Endothelial cell of umbilical vein (primary cell): ENCODE data around the gene EDAR. TPM values are rescaled to one million over a fixed set of nuclear protein-coding genes. Genes with fewer than 3 reads are reported as not detected.

Source experiments
- BruUV-seq: library from RNA; stranded (reverse); fragments of 400-500 nt; replicated peaks from 2 replicates; lab custom pipeline; 2021; lab: Mats Ljungman, UMichigan
- CTCF ChIA-PET: fragments of 300-600, 350-600 bp; sonication (Branson Sonifier 250); formaldehyde crosslinking; loops from one replicate; lab custom pipeline; 2021; ENCODE audit warnings: antibody characterized with exemption, inconsistent platforms; lab: Charles Lee
- POLR2A ChIA-PET: fragments of 300-600, 350-600 bp; sonication (Branson Sonifier 250); formaldehyde crosslinking; loops from one replicate; lab custom pipeline; 2021; ENCODE audit warnings: antibody characterized with exemption, inconsistent platforms; lab: Charles Lee
- DNase-seq: peaks from one replicate; pipeline ENCODE4 v3.0.0-alpha.2; 2011; ENCODE audit warnings: low read depth, low spot score
- FAIRE-seq: peaks from 2 replicates; lab custom pipeline; 2011; peaks lifted over from hg19 to GRCh38; lab: Jason Lieb, UNC
- H2AFZ ChIP-seq: 2 replicates; pipeline ENCODE4 v1.6.0; 2012; ENCODE audit warnings: low read depth, low read length, control low read depth, inconsistent platforms
- H3K27ac ChIP-seq: 2 replicates; pipeline ENCODE4 v1.5.1; 2011; ENCODE audit warnings: low read depth, mild to moderate bottlenecking, control low read depth, low read length, moderate library complexity; ENCODE audit not compliant: insufficient read depth
- H3K27me3 ChIP-seq, 2 experiments: 2 replicates each; pipeline versions ENCODE4 v1.6.0 to v1.6.1; 2011; ENCODE audit warnings: low read length in 2 of 2, mixed read lengths in 1 of 2; ENCODE audit not compliant: control insufficient read depth in 2 of 2, insufficient read depth in 2 of 2
- H3K36me3 ChIP-seq, 2 experiments: 2 replicates in 1 of 2; 3 replicates in 1 of 2; pipeline ENCODE4 v1.5.1; 2011; ENCODE audit warnings: low read length in 2 of 2, mild to moderate bottlenecking in 1 of 2, moderate library complexity in 1 of 2; ENCODE audit not compliant: control insufficient read depth in 2 of 2, insufficient read depth in 2 of 2; ENCODE audit errors: extremely low read depth in 1 of 2
- H3K4me1 ChIP-seq: 3 replicates; pipeline ENCODE4 v1.5.1; 2011; ENCODE audit warnings: mild to moderate bottlenecking, low read length; ENCODE audit not compliant: control insufficient read depth, insufficient read depth; ENCODE audit errors: extremely low read depth
- H3K4me2 ChIP-seq: 2 replicates; pipeline ENCODE4 v1.6.1; 2011; ENCODE audit warnings: low read length, control low read depth, mixed read lengths; ENCODE audit not compliant: insufficient read depth
- H3K4me3 ChIP-seq, 3 experiments: fragments of 200-600 bp in 1 of 3; sonication (generic), shearing (Covaris generic) in 1 of 3; replicated peaks in 1 of 3; 2 replicates each; pipeline ENCODE4 v1.5.1; 2011 to 2016; ENCODE audit warnings: control low read depth in 3 of 3, low read length in 3 of 3, mild to moderate bottlenecking in 2 of 3, inconsistent platforms in 1 of 3, low read depth in 1 of 3, moderate library complexity in 1 of 3; ENCODE audit not compliant: insufficient read depth in 1 of 3
- H3K79me2 ChIP-seq: 2 replicates; pipeline ENCODE4 v1.6.0; 2012; ENCODE audit warnings: low read length, inconsistent platforms; ENCODE audit not compliant: control insufficient read depth, insufficient read depth
- H3K9ac ChIP-seq: replicated peaks from 2 replicates; pipeline ENCODE3; 2011; ENCODE audit warnings: low read length, control low read depth; ENCODE audit not compliant: insufficient read depth; ENCODE audit errors: extremely low read depth
- H3K9me1 ChIP-seq: replicated peaks from 3 replicates; pipeline ENCODE4 v1.6.0; 2011; ENCODE audit warnings: mild to moderate bottlenecking, low read length; ENCODE audit not compliant: control insufficient read depth, insufficient read depth; ENCODE audit errors: extremely low read depth
- H3K9me3 ChIP-seq: replicated peaks from 2 replicates; pipeline ENCODE4 v1.5.1; 2012; ENCODE audit warnings: low read length, inconsistent platforms; ENCODE audit not compliant: control insufficient read depth, insufficient read depth
- H4K20me1 ChIP-seq: replicated peaks from 2 replicates; pipeline ENCODE3; 2011; ENCODE audit warnings: mild to moderate bottlenecking, low read length; ENCODE audit not compliant: control insufficient read depth, insufficient read depth; ENCODE audit errors: extremely low read depth
- EZH2 ChIP-seq: IDR thresholded peaks from 2 replicates; pipeline ENCODE4 v1.6.1; 2012; ENCODE audit warnings: borderline replicate concordance, low read depth, mild to moderate bottlenecking, moderate library complexity, low read length, inconsistent platforms; ENCODE audit not compliant: severe bottlenecking
- FOS ChIP-seq: IDR thresholded peaks from 2 replicates; pipeline ENCODE4 v1.6.1; 2011; ENCODE audit warnings: mild to moderate bottlenecking, low read length, moderate library complexity, borderline replicate concordance; ENCODE audit not compliant: insufficient read depth
- GATA2 ChIP-seq: IDR thresholded peaks from 2 replicates; pipeline ENCODE4 v1.7.0; 2011; ENCODE audit warnings: low read depth, mild to moderate bottlenecking, moderate library complexity, mixed read lengths, low read length; ENCODE audit not compliant: insufficient read length, insufficient read depth
- JUN ChIP-seq: IDR thresholded peaks from 2 replicates; pipeline ENCODE4 v1.6.1; 2011; ENCODE audit warnings: borderline replicate concordance, low read depth; ENCODE audit not compliant: insufficient read length, insufficient read depth
- MAX ChIP-seq: IDR thresholded peaks from 2 replicates; pipeline ENCODE4 v1.6.1; 2011; ENCODE audit not compliant: insufficient read depth, insufficient read length
- POLR2A ChIP-seq: IDR thresholded peaks from 2 replicates; pipeline ENCODE4 v1.6.1; 2012; ENCODE audit warnings: low read depth, mild to moderate bottlenecking, control low read depth, low read length
- dilution Hi-C: fragments of 300-500 bp; cut with MboI; formaldehyde crosslinking; loops from one replicate; pipeline ENCODE4 v1.15.0; 2019; ENCODE audit warnings: low sequenced_read_pairs; ENCODE audit not compliant: extremely low pct_ligation_motif_present
- intact Hi-C: fragments of 100-400 bp; cut with micrococcal nuclease; formaldehyde crosslinking; loops from one replicate; pipeline ENCODE4 v1.10.0; 2022
- polyA plus RNA-seq, 4 experiments: library from polyadenylated mRNA; depleted of rRNA in 3 of 4; stranded (reverse) in 3 of 4; unstranded in 1 of 4; fragments of >200 nt; gene quantifications; 2 replicates each; pipeline versions ENCODE4 v1.2.1 to v1.2.3, GENCODE V29; 2011 to 2012; ENCODE audit warnings: missing spikeins in 1 of 4
- total RNA-seq: library from RNA; stranded (reverse); gene quantifications from 2 replicates; pipeline ENCODE4 v1.2.3, GENCODE V29; 2021

Gene EDAR
- total and polyA plus RNA-seq, 2 donors (not counting 3 experiments of a cell fraction or from before 2014, with no cell fraction given): not detected

GRCh38 chr2:109001201-109001600 is 12.2 kb upstream of the EDAR start:
- no peaks in the 10 kb centered on the region for H3K79me2 ChIP-seq
- no peaks in the 10 kb centered on the region for H3K36me3 ChIP-seq
- no TSS peak for BruUV-seq
- peaks cover 0 to 2% of the 10 kb centered on the region in 2 experiments for H3K27me3 ChIP-seq
- dilution Hi-C loops (no loop called here), intact Hi-C loops (no loop called here)
- H2AFZ ChIP-seq: no peak overlapping the region
- no peak for DNase-seq
- no peaks in the 10 kb centered on the region for H3K9me3 ChIP-seq
- no peak for TF ChIP-seq POLR2A
- no peak for TF ChIP-seq EZH2
- TF ChIP-seq MAX: no peak
- no peak for TF ChIP-seq JUN
- CTCF ChIA-PET: interaction anchor here (0.6 to 1.8 kb wide), 12 partner anchors 7 to 395 kb away, joined by 3 to 6 read pairs (median 3); partner anchors contain the start of gene EDAR
- H3K9me1 ChIP-seq: no peaks in the 10 kb centered on the region
- H3K4me1 ChIP-seq: no peaks in the 10 kb centered on the region
- POLR2A ChIA-PET: no interaction called here
- no peaks in the 10 kb centered on the region for H4K20me1 ChIP-seq
- no peak overlapping the region for H3K27ac ChIP-seq
- H3K4me3 ChIP-seq: no peak overlapping the region
- H3K4me2 ChIP-seq: no peak overlapping the region
- FAIRE-seq: no peak
- no peak overlapping the region for H3K9ac ChIP-seq

- Histone ChIP-seq H3K36me3 (no peaks in the 10 kb centered on the region), H3K27me3 (peaks cover 0 to 2% of the 10 kb centered on the region in 2 experiments), H3K9me1 (no peaks in the 10 kb centered on the region), H3K9ac (no peak overlapping the region), H3K4me2 (no peak overlapping the region), H3K4me1 (no peaks in the 10 kb centered on the region), H3K9me3 (no peaks in the 10 kb centered on the region), H3K79me2 (no peaks in the 10 kb centered on the region), H3K4me3 (no peak overlapping the region), H3K27ac (no peak overlapping the region), H2AFZ (no peak overlapping the region), H4K20me1 (no peaks in the 10 kb centered on the region)
- BruUV-seq: no TSS peak
- POLR2A ChIA-PET: no interaction called here
- no peak for FAIRE-seq
- dilution Hi-C loops: no loop called here
- TF ChIP-seq JUN (no peak), GATA2 (no peak), FOS (no peak)
- CTCF ChIA-PET: interaction anchor here (1.1 to 1.2 kb wide), 3 partner anchors 9 to 23 kb away, joined by 3 to 4 read pairs (median 3); no protein-coding TSS in a partner anchor
- no peak for DNase-seq
- intact Hi-C loops: no loop called here
Observed at GRCh38 chr2:109000738-109001137, 11.7 kb upstream of the EDAR start.
